ENCODE measurements around the gene SERPING1.

The SERPING1 gene

DNA sequence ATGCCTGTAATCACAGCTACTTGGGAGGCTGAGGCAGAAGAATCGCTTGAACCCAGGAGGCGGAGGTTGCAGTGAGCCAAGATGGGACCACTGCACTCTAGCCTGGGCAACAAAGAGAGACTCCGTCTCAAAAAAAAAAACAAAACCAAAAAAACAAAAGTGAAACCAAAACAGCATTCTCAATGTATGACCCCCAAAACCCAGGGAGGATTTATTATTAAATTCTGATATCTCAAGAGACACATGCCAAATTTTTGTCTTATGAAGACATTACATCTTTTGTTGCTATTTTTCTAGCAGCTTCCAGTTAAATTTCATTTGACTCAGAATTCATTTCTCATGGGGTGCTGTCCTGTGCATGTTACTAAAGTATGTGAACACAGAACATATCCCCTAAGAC lies 55.2 kb downstream of the SERPING1 start:
- no peak for DNase-seq (ENCODE audit: low read depth)

DNA sequence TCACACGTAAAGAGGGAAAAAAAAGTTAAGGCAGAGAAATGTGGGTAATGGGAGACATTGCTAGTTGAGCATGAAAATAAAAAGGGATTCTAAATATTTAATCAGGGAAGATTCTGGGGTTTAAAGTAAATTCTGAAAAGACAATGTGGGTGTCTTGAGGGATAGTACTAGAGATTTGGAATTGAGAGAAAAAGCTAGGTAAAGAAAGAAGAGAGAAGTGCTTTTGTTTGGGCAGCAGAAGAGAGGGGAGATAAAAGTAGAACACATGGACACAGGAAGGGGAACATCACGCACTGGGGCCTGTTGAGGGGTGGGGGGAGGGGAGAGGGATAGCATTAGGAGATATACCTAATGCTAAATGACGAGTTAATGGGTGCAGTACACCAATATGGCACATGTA lies 55.7 kb downstream of the SERPING1 start:
- no peak for DNase-seq (ENCODE audit: low read depth)

- no peak for DNase-seq (ENCODE audit: low read depth)
Observed at GRCh38 chr11:57656885-57657193, 59.4 kb downstream of the SERPING1 start.

DNA sequence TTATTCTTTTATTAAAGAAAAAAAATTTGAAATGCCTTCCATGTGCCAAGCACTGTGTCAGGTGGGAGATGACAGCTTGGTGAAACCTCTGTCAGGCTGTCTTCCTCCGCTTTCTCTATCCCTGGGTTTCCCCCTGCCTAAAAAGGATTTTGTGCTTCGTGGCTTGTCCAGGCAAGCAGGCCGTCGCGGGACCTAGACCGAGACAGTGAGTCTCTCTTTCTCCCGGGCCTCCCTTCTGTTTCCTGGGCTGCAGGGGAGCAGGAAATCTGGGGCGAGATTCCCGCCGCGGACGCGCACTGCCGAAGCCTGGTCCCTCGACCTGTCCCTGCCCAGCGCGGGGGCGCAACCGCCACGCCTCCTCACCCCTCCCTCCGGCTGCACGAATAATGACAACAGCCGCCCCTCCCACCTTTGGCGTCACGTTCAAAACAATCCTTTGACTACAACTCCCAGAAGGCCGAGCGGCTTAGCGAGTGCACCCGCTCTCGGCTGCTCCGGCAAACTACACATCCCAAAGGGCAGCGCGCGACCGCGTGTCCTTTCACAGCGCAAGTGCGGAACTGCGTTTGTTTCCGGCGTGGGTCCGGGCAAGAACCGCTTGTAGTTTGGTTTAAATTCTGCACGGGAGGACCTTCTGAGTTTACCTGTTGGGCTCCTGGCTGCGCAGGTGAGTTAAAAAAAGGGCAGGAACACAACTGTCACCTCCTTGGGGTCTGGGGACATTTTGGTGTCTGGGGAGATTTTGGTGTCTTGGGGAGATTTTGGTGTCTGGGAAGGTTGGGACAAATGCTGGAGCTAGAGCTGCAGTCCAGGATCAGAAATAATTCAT lies 59.9 kb downstream of the SERPING1 start, which contains the start of gene CLP1:
CLP1 (plus strand) TSS at position 569 of the 829 bp plus-strand sequence. CDS start 1,715 bp downstream, outside the sequence.
- peak; percentile 96 for DNase-seq (ENCODE audit: low read depth)

- no peak for DNase-seq (ENCODE audit: low read depth)
Observed at GRCh38 chr11:57658023-57658361, 60.5 kb downstream of the SERPING1 start.

- no peak for DNase-seq (ENCODE audit: low read depth)
Observed at GRCh38 chr11:57659669-57660068, 62.2 kb downstream of the SERPING1 start.

- DNase-seq (ENCODE audit: low read depth), result no peak
Observed at GRCh38 chr11:57662893-57663292, 65.4 kb downstream of the SERPING1 start.

DNA sequence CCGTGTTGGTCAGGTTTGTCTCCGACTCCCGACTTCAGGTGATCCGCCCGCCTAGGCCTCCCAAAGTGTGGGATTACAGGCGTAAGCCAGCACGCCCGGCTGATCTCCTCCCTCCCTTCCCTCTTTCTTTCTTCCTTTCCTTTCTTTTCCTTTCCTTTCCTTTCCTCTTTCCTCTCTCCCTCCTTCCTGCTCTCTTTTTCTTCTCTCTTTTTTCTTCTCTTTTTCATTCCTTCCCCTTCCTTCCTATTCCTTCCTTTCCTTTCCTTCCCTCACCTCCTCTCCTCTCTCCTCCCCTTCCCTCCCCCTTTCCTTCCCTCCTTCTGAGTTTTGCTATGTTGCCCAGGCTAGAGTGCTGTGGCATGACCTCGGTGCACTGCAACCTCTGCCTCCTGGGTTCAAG lies 66.5 kb downstream of the SERPING1 start:
- DNase-seq (ENCODE audit: low read depth), result no peak
